Measurements from ENCODE around the gene SYDE2. TPM values are rescaled to one million over a fixed set of nuclear protein-coding genes. Genes with fewer than 3 reads are reported as not detected.

The SYDE2 gene
- total and polyA plus RNA-seq, 2 experiments from 2014 or later: 5.5 to 14.9 TPM

DNA sequence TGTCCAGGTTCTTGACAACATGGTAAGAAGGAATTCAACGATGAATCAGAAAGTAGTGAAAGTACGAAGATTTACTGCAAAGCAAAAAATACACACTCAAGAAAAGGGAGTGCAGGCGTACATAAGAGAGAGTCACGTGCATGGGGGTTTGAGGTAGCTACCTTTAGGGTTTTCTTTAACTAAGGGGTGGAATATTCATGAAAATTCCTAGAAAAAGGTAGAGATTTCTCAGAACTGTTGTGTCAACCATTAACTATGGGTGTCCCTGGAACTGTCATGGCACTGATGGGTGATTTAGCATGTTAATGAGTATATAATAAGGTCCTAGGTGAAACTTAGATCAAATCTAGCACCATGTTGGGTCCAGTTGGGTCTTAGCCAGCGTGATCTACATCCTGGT is 22.5 kb upstream of the SYDE2 start:
- Histone ChIP-seq H3K9me3 (ENCODE audit: low read depth) (no peaks in the 10 kb centered on the region), H2AFZ (no peak overlapping the region), H3K4me3 (no peak overlapping the region), H4K20me1 (ENCODE audit: insufficient read depth, poor library complexity, severe bottlenecking) (no peaks in the 10 kb centered on the region), H3K79me2 (no peaks in the 10 kb centered on the region), H3K4me1 (ENCODE audit: insufficient read depth) (peaks cover 32% of the 10 kb centered on the region), H3K36me3 (replicated peaks; ENCODE audit: insufficient read depth, low read depth) (no peaks in the 10 kb centered on the region), H3K27me3 (no peaks in the 10 kb centered on the region), H3K9me2 (replicated peaks; ENCODE audit: insufficient read depth) (no peaks in the 10 kb centered on the region), H3K27ac (no peak overlapping the region), H3K4me2 (no peak overlapping the region)
- no peak for TF ChIP-seq EZH2phosphoT487 (IDR thresholded peaks at IDR 0.05; ENCODE audit: low read depth, severe bottlenecking, unreplicated experiment)
- TF ChIP-seq, protein P1, sequence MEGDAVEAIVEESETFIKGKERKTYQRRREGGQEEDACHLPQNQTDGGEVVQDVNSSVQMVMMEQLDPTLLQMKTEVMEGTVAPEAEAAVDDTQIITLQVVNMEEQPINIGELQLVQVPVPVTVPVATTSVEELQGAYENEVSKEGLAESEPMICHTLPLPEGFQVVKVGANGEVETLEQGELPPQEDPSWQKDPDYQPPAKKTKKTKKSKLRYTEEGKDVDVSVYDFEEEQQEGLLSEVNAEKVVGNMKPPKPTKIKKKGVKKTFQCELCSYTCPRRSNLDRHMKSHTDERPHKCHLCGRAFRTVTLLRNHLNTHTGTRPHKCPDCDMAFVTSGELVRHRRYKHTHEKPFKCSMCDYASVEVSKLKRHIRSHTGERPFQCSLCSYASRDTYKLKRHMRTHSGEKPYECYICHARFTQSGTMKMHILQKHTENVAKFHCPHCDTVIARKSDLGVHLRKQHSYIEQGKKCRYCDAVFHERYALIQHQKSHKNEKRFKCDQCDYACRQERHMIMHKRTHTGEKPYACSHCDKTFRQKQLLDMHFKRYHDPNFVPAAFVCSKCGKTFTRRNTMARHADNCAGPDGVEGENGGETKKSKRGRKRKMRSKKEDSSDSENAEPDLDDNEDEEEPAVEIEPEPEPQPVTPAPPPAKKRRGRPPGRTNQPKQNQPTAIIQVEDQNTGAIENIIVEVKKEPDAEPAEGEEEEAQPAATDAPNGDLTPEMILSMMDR (IDR thresholded peaks at IDR 0.05; ENCODE audit: poor library complexity): no peak
- TF ChIP-seq EZH2 (IDR thresholded peaks at IDR 0.05; ENCODE audit: borderline replicate concordance): no peak
- 82% methylated on average over 5 of the region's 5 CpGs for WGBS (ENCODE audit: low lambda C conversion rate, missing lambda C conversion rate)
- no peak for DNase-seq (ENCODE audit: low spot score)

DNA sequence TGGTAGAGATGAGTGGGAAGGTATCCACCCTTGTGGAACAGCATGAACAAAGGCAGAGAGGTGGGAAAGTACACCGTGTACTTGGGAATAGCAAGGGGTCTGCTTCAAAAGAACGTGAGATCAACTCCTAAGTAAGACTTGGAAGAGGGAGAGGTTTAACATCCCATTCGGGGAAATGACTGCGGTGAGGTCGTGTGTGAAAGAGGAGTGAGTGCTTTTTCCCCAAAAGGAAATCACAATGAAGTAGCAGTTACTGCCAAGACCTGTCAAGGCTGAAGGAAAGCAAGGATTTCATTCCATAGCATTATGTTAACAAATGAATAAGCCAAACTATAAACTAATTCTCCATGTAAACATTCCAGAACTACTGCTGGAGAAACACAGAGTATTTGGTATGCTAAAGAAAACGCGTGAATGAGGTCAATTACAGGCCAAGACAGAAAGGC is 20.0 kb upstream of the SYDE2 start:
- H3K9me2 ChIP-seq (replicated peaks; ENCODE audit: insufficient read depth): no peaks in the 10 kb centered on the region
- no peaks in the 10 kb centered on the region for H3K9me3 ChIP-seq (ENCODE audit: low read depth)
- peak overlapping the region; percentile 39 for H3K4me2 ChIP-seq
- peaks cover 25% of the 10 kb centered on the region for H3K4me1 ChIP-seq (ENCODE audit: insufficient read depth)
- DNase-seq (ENCODE audit: low spot score): no peak
- H4K20me1 ChIP-seq (ENCODE audit: insufficient read depth, poor library complexity, severe bottlenecking): no peaks in the 10 kb centered on the region
- no peaks in the 10 kb centered on the region for H3K27me3 ChIP-seq
- H3K4me3 ChIP-seq: no peak overlapping the region
- WGBS (ENCODE audit: low lambda C conversion rate, missing lambda C conversion rate): 27% methylated on average over 7 of the region's 7 CpGs
- H3K27ac ChIP-seq: peak overlapping the region; percentile 49
- peak overlapping the region; percentile 17 for H2AFZ ChIP-seq
- no peak for TF ChIP-seq EZH2 (IDR thresholded peaks at IDR 0.05; ENCODE audit: borderline replicate concordance)
- no peak for TF ChIP-seq EZH2phosphoT487 (IDR thresholded peaks at IDR 0.05; ENCODE audit: low read depth, severe bottlenecking, unreplicated experiment)
- TF ChIP-seq, protein P1 (IDR thresholded peaks at IDR 0.05; ENCODE audit: poor library complexity): no peak
- H3K36me3 ChIP-seq (replicated peaks; ENCODE audit: insufficient read depth, low read depth): no peaks in the 10 kb centered on the region
- no peaks in the 10 kb centered on the region for H3K79me2 ChIP-seq

DNA sequence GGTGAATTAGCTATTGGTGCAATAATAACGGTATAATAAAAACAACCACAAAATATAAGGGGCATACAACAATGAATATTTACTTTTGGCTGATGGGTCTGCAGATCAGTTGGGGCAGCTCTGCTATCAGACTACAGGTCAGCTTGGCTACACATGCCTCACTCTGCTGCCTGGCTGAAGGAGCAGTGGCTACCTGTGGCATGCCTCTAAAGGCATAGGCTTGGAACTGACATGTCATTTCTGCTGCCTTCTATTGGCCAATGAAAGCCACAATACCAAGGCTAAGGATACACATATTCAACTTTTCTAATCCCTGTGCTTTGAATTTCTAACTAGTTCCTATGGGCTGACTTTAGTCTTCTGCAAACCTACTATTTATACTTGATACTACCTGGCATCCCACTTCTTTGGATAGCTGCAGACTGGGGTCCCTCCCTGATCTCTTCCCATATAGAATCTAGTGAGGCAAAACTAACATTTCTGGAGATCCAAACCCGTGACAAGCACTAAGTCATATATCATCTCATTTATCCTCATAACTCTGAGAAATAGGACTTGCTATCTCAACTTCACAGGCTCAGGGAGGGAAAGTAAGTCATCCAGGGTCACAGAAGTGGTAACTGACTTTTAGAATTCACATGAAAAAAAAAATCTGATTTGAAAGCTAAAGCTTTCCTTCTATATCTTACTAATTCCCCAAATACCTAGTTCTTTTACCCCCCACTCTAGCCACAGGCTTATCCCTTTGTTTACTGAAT is 19.2 kb upstream of the SYDE2 start:
- 83% methylated on average over 2 of the region's 2 CpGs for WGBS (ENCODE audit: low lambda C conversion rate, missing lambda C conversion rate)
- DNase-seq (ENCODE audit: low spot score): no peak
- Histone ChIP-seq H2AFZ (no peak overlapping the region), H3K79me2 (no peaks in the 10 kb centered on the region), H4K20me1 (ENCODE audit: insufficient read depth, poor library complexity, severe bottlenecking) (no peaks in the 10 kb centered on the region), H3K4me1 (ENCODE audit: insufficient read depth) (peaks cover 18% of the 10 kb centered on the region), H3K4me3 (no peak overlapping the region), H3K4me2 (no peak overlapping the region), H3K27me3 (no peaks in the 10 kb centered on the region), H3K36me3 (replicated peaks; ENCODE audit: insufficient read depth, low read depth) (no peaks in the 10 kb centered on the region), H3K9me3 (ENCODE audit: low read depth) (no peaks in the 10 kb centered on the region), H3K27ac (peak overlapping the region; percentile 49), H3K9me2 (replicated peaks; ENCODE audit: insufficient read depth) (no peaks in the 10 kb centered on the region)
- TF ChIP-seq EZH2 (IDR thresholded peaks at IDR 0.05; ENCODE audit: borderline replicate concordance): no peak
- TF ChIP-seq, protein P1 (IDR thresholded peaks at IDR 0.05; ENCODE audit: poor library complexity): no peak
- no peak for TF ChIP-seq EZH2phosphoT487 (IDR thresholded peaks at IDR 0.05; ENCODE audit: low read depth, severe bottlenecking, unreplicated experiment)

All from hepatocyte (in vitro differentiated cells).